Liver (tissue), 9 donors: ENCODE results near the gene ARID5B. TPM values are rescaled to one million over a fixed set of nuclear protein-coding genes. Genes with fewer than 3 reads are reported as not detected.

Experiments
- DNase-seq: peaks from one replicate; pipeline ENCODE4 v3.0.0-alpha.2; 2017; ENCODE audit warnings: low spot score
- H3K27ac ChIP-seq, 2 donors: one replicate each; pipeline ENCODE4 v1.7.0; 2013; ENCODE audit warnings: inconsistent platforms in 2 of 2, low read length in 2 of 2, control low read depth in 1 of 2, low read depth in 1 of 2, mild to moderate bottlenecking in 1 of 2
- H3K27me3 ChIP-seq, 4 donors: one replicate each; pipeline versions ENCODE4 v1.6.1 to v1.7.0; 2013; ENCODE audit warnings: low read length in 3 of 4, inconsistent platforms in 1 of 4, mild to moderate bottlenecking in 1 of 4, moderate library complexity in 1 of 4; ENCODE audit not compliant: control insufficient read depth in 4 of 4, insufficient read depth in 4 of 4
- H3K36me3 ChIP-seq, 4 donors: one replicate each; pipeline versions ENCODE4 v1.6.1 to v1.7.0; 2013; ENCODE audit warnings: low read length in 3 of 4, mild to moderate bottlenecking in 3 of 4, low read depth in 1 of 4, moderate library complexity in 1 of 4; ENCODE audit not compliant: control insufficient read depth in 4 of 4, insufficient read depth in 3 of 4
- H3K4me1 ChIP-seq, 4 donors: one replicate each; pipeline versions ENCODE4 v1.6.1 to v1.7.0; 2013; ENCODE audit warnings: low read length in 3 of 4, mild to moderate bottlenecking in 3 of 4, moderate library complexity in 1 of 4; ENCODE audit not compliant: control insufficient read depth in 4 of 4, insufficient read depth in 4 of 4
- H3K4me3 ChIP-seq, 3 donors: one replicate each; pipeline versions ENCODE4 v1.6.1 to v1.7.0; 2013; ENCODE audit warnings: low read length in 3 of 3, control low read depth in 1 of 3, low read depth in 1 of 3, mild to moderate bottlenecking in 1 of 3
- H3K9ac ChIP-seq, 2 donors: one replicate each; pipeline ENCODE4 v1.7.0; 2013; ENCODE audit warnings: low read length in 2 of 2, mild to moderate bottlenecking in 2 of 2, moderate library complexity in 2 of 2, control low read depth in 1 of 2, low read depth in 1 of 2
- H3K9me3 ChIP-seq, 4 donors: one replicate each; pipeline versions ENCODE4 v1.6.1 to v1.7.0; 2013; ENCODE audit warnings: low read length in 3 of 4; ENCODE audit not compliant: control insufficient read depth in 4 of 4
- ATF3 ChIP-seq: IDR thresholded peaks from 2 replicates; pipeline ENCODE4 v1.6.1; 2016; ENCODE audit warnings: antibody characterized with exemption
- CTCF ChIP-seq: fragments of 150-350 bp; IDR thresholded peaks from 2 replicates; pipeline ENCODE4 v1.5.1; 2017; ENCODE audit warnings: improper control_type of control experiment, low read depth, low read length; ENCODE audit not compliant: missing input control
- GABPA ChIP-seq, 2 donors: IDR thresholded peaks in 1 of 2; conservative IDR thresholded peaks in 1 of 2; 2 replicates each; pipeline ENCODE4 v1.6.1; 2016; ENCODE audit warnings: antibody characterized with exemption in 2 of 2, mild to moderate bottlenecking in 1 of 2, moderate library complexity in 1 of 2
- HNF4A ChIP-seq, 2 donors: conservative IDR thresholded peaks; 2 replicates each; pipeline ENCODE4 v1.6.1; 2016; ENCODE audit warnings: antibody characterized with exemption in 2 of 2, mild to moderate bottlenecking in 2 of 2
- HNF4G ChIP-seq: IDR thresholded peaks from 2 replicates; pipeline ENCODE4 v1.6.1; 2016; ENCODE audit warnings: antibody characterized with exemption
- JUND ChIP-seq, 2 donors: IDR thresholded peaks; 2 replicates each; pipeline ENCODE4 v1.6.1; 2016; ENCODE audit warnings: antibody characterized with exemption in 2 of 2
- MAX ChIP-seq: IDR thresholded peaks from 2 replicates; pipeline ENCODE4 v1.6.1; 2016; ENCODE audit warnings: antibody characterized with exemption
- NR2F2 ChIP-seq: IDR thresholded peaks from 2 replicates; pipeline ENCODE4 v1.6.1; 2016; ENCODE audit warnings: antibody characterized with exemption
- RAD21 ChIP-seq, 2 donors: IDR thresholded peaks; 2 replicates each; pipeline ENCODE4 v1.6.1; 2016; ENCODE audit warnings: antibody characterized with exemption in 2 of 2, mild to moderate bottlenecking in 2 of 2
- REST ChIP-seq: IDR thresholded peaks from 2 replicates; pipeline ENCODE4 v1.6.1; 2016; ENCODE audit warnings: antibody characterized with exemption, mild to moderate bottlenecking
- RXRA ChIP-seq, 2 donors: IDR thresholded peaks; 2 replicates each; pipeline ENCODE4 v1.6.1; 2017 to 2018; ENCODE audit warnings: antibody characterized with exemption in 2 of 2, mild to moderate bottlenecking in 1 of 2
- SP1 ChIP-seq: IDR thresholded peaks from 2 replicates; pipeline ENCODE4 v1.6.1; 2018; ENCODE audit warnings: antibody characterized with exemption, mild to moderate bottlenecking
- TAF1 ChIP-seq: conservative IDR thresholded peaks from 2 replicates; pipeline ENCODE4 v1.6.1; 2016; ENCODE audit warnings: antibody characterized with exemption, mild to moderate bottlenecking
- YY1 ChIP-seq: IDR thresholded peaks from 2 replicates; pipeline ENCODE4 v1.6.1; 2016; ENCODE audit warnings: antibody characterized with exemption, mild to moderate bottlenecking
- WGBS: extraction: QIAGEN DNeasy Blood & Tissue Kit; methylation state at CpG from one replicate; pipeline ENCODE4 v1.1.7; 2013; 5-methylcytosine and 5-hydroxymethylcytosine counted together
- polyA plus RNA-seq, 2 donors: library from polyadenylated mRNA; stranded (reverse) in 1 of 2; unstranded in 1 of 2; fragments of 200-250 nt in 1 of 2; fragments of >200 nt in 1 of 2; fragmentation: Nextera tagmentation in 1 of 2; extraction: Ambion mirVana in 1 of 2; gene quantifications; one replicate each; pipeline versions ENCODE4 v1.2.1 to v1.2.3, GENCODE V29; 2013 to 2015
- total RNA-seq, 2 donors: library from RNA; depleted of rRNA; stranded (reverse); fragments of >200 nt; gene quantifications; one replicate each; pipeline ENCODE4 v1.2.3, GENCODE V29; 2014
- donor health status: healthy.
- donor health status: healthy.
- donor health status: healthy.
- donor health status: healthy.
- donor health status: healthy.

The ARID5B gene
- total and polyA plus RNA-seq, 4 donors: 1.3 to 6.4 (median 5.2) TPM

GRCh38 chr10:62063795-62064472 is 162.4 kb downstream of the ARID5B start:
- Histone ChIP-seq H3K4me3 (no peak overlapping the region), H3K27me3 (no peaks in the 10 kb centered on the region), H3K27ac (no peak overlapping the region), H3K9me3 (no peaks in the 10 kb centered on the region), H3K4me1 (peaks cover under 1 to 8% (median 5%) of the 10 kb centered on the region in 4 donors), H3K36me3 (peaks cover 0 to 8% (median 4%) of the 10 kb centered on the region in 4 donors), H3K9ac (no peak overlapping the region)
- no peak for TF ChIP-seq GABPA (IDR thresholded peaks at IDR 0.05 in 1 of 2, conservative IDR thresholded peaks at IDR 0.05 in 1 of 2)
- TF ChIP-seq YY1: no peak
- 95% methylated on average over 3 of the region's 3 CpGs for WGBS
- no peak for DNase-seq

GRCh38 chr10:62067560-62067959 is 166.1 kb downstream of the ARID5B start:
- no peak overlapping the region for H3K27ac ChIP-seq
- DNase-seq: no peak

GRCh38 chr10:62068464-62068863 is 167.0 kb downstream of the ARID5B start:
- Histone ChIP-seq H3K4me3 (no peak overlapping the region), H3K4me1 (peaks cover 0 to 2% (median 0%) of the 10 kb centered on the region in 4 donors)
- WGBS: 97% methylated on average over 7 of the region's 7 CpGs

More at GRCh38 chr10:62067560-62067959, 166.1 kb downstream of the ARID5B start:
- no peaks in the 10 kb centered on the region for H3K9me3 ChIP-seq
- H3K27me3 ChIP-seq: no peaks in the 10 kb centered on the region
- peaks cover 3 to 22% (median 7%) of the 10 kb centered on the region in 4 donors for H3K36me3 ChIP-seq
- H3K4me1 ChIP-seq: peaks cover 0 to 2% (median 0%) of the 10 kb centered on the region in 4 donors
- H3K4me3 ChIP-seq: no peak overlapping the region
- WGBS: 98% methylated on average over 1 of the region's 1 CpG
- TF ChIP-seq JUND (IDR thresholded peaks at IDR 0.05): no peak
- TF ChIP-seq HNF4G: no peak
- TF ChIP-seq ATF3: no peak
- TF ChIP-seq HNF4A (conservative IDR thresholded peaks at IDR 0.05): no peak
- TF ChIP-seq MAX: no peak
- H3K9ac ChIP-seq: no peak overlapping the region

More at GRCh38 chr10:62068464-62068863, 167.0 kb downstream of the ARID5B start:
- no peak for DNase-seq
- H3K27ac ChIP-seq: no peak overlapping the region
- TF ChIP-seq RXRA (IDR thresholded peaks at IDR 0.05) (no peak), SP1 (no peak), RAD21 (IDR thresholded peaks at IDR 0.05) (no peak), YY1 (no peak), TAF1 (no peak), NR2F2 (no peak), CTCF (no peak), HNF4A (conservative IDR thresholded peaks at IDR 0.05) (no peak), MAX (no peak), GABPA (IDR thresholded peaks at IDR 0.05 in 1 of 2, conservative IDR thresholded peaks at IDR 0.05 in 1 of 2) (no peak), HNF4G (no peak), REST (no peak)
- no peaks in the 10 kb centered on the region for H3K9me3 ChIP-seq
- peaks cover 5 to 22% (median 7%) of the 10 kb centered on the region in 4 donors for H3K36me3 ChIP-seq
- H3K9ac ChIP-seq: no peak overlapping the region
- no peaks in the 10 kb centered on the region for H3K27me3 ChIP-seq
